GM18868 (cell line): ENCODE results near the gene ATP2B2.
"Not testable (repeated sequence)": the region's sequence is repeated elsewhere in the genome, so short reads cannot be mapped to it uniquely, and the experiment has no call there.

Experiments used
- ATAC-seq: cut with Tn5 transposase; IDR thresholded peaks from one replicate; pipeline ENCODE4 v1.9.1; 2021; ENCODE audit warnings: mild to moderate bottlenecking, moderate library complexity; ENCODE audit not compliant: unreplicated experiment

The ATP2B2 gene

DNA sequence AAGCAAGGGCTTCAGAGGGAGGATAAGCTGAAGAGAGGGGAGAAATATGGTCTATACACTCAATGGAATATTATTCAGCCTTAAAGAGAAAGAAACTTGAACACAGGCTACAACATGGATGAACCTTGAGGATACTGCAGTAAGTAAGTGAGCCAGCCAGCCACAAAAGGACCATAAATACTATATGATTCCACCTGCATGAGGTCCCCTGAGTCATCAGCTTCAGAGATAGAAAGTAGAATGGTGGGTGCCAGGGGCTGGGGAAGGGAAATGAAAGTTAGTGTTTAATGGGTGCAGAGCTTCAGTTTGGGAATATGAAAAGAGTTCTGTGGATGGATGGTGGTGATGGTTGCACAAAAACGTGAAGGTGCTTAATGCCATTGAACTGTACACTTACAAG is 116.0 kb downstream of the ATP2B2 start:
- ATAC-seq, result no peak

DNA sequence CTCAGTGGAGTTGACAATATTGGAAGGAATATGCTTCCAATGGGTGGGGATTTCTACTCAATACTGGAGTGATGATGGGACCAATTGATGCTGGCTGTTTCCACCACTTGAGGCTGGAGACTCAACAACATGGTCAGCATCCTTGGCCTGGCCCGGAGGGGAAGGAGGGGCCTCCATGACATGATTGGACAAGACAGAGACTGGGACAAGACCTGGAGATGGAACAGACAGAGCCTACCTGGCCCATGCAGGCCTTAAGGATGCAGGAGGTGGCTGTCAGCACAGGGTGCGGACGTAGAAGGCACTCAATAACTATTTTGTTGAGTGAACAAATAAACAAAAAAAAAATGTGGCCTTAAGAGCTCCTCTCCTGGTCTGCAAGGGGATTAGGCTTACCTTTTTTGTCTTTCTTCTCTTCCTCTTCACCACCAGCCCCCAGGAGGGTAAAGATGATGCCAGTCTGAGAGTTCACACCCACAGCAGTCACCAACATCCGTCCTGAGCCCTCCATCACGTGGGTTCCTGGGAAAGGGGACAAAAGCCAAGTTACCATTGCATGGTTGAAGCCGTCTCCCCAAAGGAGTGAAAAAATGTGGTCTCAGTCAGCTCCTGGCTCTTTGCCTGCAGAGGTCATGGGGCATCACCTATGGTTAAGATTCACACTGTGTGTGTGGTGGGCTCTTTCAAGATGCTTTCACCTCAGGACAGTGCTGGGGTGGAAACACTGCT is 117.3 kb downstream of the ATP2B2 start:
- ATAC-seq, result no peak

DNA sequence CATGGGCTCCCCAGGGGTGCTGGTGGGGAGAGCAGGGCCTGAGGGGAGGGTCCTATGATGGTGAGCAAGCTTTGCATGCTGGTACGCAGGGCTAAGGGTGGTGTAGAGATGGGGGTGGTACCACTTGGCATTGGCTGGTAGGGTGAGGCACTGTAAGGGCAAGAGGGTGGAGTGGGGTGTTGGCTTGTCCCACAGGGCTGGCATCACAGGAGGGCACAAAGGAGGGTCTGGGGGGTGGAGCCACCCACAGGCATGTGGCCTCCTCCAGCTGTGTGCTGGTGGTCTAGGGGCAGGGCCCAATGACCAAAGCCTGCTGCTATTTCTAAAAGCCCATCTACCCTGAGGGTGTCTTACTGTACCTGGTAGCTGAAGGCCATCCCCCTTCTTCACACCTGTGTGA is 119.3 kb downstream of the ATP2B2 start:
- no peak for ATAC-seq

DNA sequence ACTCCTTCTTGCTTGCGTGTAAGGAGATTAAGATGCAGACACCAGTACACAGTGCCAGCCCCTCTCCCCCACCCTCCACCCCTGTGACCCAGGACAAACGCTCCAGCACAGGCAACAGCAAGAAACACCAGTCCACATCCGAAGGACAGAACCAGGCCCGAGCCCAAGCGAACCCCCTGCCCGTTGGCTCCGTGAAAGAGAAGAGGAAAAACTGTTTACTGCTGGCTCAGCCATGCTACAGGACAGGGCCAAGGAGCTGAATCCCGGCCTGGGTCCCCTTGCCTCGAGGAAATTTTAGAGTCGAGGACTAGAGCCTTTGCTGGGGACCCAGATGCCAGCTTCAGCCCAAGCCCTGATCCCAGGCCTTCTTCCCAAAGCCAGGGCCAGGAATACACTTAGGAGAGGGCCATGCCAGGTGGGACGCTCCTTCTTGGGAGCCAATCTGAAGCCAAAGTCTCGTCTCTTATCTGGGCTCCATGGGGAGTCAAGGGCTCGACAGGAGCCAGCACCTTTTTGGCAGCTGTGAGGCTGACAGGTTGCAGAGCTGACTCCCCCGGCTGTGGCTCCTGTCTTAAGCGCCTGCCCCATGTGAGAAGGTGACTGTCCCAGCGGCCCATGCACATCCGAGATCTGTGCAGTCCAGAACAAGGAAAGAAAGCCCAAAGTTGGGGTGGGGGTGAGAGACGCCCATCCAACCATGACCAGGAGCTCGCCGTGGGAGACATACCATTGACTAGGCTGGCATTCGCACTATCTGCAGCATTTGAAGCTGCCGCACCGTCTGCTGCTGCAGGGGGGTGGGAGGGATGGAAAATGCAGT is 120.6 kb downstream of the ATP2B2 start:
- no peak for ATAC-seq

DNA sequence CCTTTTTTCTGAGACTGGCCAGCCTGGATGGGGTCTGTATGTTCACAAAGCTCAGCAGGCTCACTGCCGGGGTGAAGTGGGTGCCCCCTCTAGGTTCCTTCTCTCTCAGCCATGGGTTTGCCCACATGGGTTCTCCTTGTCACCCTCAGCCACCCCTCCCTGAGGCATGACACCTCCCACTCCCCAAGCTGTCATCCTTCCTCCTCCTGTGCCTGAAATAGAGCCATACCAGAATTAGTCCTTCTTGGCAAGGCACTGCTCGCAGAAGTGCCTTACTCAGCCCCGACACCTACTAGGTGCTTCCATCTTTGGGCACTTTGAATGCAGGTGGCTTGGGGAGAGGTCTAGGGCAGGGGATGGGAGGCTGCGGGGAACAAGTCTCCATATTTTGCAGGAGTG is 121.5 kb downstream of the ATP2B2 start:
- no peak for ATAC-seq

DNA sequence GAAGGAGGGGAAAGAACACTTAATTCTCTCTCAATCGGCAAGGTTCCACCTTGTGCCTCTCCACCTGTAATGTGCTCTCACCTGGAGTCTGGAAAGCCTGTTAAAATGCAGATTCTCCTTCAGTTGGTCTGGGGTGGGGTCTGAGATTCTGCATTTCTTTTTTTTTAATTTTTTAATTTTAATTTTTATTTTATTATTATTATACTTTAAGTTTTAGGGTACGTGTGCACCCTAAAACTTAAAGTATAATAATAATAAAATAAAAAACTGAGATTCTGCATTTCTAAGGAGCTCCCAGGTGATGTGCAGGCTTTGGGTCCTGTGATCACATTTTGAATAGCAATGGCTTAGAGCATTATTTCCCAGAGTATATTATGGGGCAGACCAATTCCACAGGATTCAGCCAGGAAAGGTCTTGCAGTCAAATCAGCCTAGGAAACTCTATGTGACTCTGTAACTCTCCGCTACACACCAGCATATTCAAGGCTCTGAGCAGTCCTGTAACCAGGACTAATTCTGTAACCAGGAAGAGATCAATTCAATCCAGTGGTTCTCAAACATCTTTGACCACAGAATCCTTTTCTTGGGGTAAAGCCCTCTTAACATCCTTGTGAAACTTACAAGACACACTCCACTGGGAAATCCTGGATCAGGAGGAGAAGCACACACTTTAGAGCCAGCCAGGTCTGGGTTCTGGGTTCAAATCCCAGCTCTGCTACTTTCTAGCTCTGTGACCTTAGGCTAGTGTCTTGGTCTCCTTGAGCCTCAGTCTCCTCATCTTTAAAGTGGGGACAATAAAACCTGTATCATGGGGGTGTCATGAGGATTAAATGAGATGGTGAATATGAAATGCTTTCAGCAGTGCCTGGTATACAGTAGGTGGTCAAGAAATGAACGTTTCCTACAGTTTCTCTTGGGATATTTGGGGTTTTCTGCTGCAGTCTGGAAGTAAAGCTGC is 122.2 kb downstream of the ATP2B2 start:
- ATAC-seq, result no peak

DNA sequence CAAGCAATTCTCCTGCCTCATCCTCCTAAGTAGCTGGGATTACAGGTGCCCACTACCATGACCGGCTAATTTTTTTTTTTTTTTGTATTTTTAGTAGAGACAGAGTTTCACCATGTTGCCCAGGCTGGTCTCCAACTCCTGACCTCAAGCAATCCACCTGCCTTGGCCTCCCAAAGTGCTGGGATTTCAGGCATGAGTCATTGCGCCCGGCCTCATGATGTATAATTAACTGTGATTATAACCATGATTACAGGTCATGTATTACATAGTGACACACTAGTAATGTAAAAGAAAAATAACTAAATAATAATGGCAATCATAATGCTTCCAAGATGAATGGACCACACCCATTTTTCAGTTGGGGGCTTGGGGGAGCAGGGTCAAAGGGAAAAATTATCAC is 122.9 kb downstream of the ATP2B2 start:
- ATAC-seq, result not testable (repeated sequence)

DNA sequence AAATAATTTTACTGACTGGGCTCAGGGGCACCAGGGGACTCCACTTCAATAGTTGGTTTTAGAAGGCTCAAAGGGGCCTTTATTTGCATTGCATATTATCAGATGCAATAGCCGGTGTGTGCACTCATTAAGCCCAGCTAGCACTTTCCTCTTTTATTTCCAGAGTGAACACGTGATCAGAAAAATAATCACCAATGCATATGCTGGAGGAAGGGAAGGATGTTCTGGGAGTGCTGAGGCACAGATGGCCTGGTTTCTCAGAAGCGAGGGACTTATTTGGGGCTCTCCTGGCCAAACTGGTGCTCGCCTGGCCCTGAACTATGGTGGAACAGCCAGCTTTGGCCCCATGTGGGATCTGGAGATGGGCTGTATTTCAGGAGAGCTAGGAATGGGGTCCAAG is 124.0 kb downstream of the ATP2B2 start:
- ATAC-seq, result no peak

DNA sequence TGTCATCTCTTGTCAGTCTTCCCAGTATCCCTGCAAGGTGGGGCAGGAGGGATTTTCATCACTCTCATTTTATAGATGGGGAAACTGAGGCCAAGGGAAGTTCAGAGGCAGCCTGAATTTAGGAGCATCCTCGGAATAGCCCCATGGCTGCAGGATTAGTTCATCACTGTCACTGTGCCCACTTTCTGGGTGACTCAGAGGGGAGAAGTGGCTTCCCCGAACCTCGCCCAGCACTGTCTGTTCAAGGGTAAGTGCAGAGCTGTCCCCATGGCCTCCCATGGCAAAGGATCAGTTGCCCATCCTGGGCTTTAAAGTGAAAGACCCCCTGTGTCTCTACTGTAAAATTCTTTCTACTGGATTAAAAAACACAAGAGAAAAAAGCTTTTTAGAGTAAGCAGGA is 124.5 kb downstream of the ATP2B2 start:
- no peak for ATAC-seq

DNA sequence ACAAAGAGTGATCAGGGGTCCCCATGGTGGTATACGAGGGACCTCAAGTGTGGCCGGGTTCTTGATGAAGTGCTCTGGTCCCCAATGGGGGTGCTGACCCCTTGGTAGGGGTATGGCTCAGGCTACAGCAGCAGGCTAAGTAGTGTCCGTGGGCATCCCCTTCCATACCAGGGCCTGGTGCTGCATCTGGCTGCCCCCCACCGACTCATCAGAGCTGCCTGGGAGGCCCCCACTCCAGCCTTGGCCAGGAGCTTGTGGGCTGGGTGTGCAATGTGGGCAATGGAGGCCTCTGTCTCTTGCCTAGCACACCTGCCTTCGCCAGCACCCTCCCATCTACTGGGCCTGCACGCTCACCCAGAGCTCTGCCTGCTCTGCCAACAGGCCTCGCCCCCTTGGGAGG is 125.4 kb downstream of the ATP2B2 start:
- no peak for ATAC-seq

DNA sequence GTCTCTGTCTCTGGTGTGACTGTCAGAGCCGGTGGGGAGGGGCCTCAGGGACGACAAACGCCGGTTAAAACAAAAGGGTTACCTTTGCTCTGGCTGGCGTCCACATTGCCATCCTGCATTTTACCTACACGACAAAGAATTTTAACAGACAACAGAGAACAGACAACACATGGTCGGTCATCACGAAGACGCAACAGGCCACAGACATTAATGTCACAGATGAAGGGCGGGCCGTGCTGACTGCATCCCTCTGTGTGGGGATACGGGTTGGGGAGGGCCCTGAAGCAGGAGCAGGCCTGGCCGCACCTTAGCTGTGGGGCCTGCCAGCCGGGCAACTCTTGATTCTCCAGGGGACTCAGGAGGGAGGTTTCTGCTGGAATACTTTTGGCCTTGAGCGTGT is 126.2 kb downstream of the ATP2B2 start:
- ATAC-seq, result no peak

DNA sequence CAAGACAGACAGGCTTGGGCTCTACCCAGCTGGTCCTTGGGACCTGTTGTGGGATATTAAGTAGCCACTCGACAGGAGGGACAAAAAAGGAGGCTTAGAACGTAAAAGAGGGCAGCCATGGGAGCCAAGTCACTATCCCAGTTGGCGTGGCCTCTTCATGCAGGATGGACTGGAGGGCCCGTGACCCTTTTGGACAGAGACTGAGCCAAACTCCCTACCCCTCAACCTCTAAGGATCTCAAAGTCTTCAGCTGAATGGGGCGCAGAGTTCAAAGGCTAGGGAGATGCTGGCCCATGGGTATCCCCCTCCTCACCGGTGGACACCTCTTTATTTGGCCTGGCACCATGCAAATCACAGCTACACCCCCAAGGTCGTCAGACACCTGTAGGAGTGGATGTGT is 126.6 kb downstream of the ATP2B2 start:
- no peak for ATAC-seq

DNA sequence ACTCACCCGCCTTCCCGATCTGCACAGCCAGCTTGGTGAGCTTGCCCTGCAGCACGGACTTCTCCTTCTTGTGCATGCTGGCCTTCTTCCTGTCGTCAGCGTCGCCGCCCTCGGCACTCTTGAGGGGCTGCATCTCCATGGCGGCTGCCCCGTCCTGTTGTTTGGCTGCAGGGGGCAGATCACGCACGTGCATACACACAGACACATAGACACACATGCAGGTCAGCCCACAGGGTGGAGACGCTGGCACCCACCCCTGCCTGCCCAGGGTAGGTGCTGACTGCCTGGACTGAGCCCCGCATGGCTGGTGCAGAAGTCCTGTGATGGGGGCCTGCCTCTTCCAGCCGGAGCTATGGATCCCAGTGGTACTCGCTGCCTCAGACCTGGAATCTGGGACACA is 127.1 kb downstream of the ATP2B2 start:
- ATAC-seq, result no peak

DNA sequence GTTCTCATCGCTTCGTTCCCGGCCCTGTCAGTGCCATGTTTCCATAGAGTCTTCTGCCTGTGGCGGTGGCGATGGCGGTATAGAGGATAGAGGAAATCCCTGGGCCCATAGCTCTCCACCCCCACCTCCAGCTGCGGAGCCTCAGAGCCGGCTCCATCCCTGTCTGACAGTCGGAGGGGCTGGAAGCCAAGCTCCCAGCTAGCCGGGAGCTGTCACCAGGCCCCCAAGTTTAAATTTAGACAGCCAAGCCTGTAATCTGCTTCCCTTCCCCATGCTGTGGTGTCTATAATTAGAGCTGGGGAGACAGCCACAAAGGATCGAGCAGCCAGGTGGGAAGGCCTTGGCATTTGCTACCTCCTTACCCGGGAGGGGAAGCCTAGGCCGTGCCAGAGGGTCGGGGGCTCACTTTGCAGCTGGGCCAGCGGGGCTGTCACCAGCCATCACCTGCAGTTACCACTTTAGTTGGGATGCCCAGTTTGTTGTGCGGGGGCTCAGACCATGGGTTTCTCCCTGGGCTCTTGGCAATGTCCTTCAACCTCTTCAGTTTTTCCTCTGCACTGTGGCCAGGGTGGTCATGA is 128.1 kb downstream of the ATP2B2 start:
- no peak for ATAC-seq

DNA sequence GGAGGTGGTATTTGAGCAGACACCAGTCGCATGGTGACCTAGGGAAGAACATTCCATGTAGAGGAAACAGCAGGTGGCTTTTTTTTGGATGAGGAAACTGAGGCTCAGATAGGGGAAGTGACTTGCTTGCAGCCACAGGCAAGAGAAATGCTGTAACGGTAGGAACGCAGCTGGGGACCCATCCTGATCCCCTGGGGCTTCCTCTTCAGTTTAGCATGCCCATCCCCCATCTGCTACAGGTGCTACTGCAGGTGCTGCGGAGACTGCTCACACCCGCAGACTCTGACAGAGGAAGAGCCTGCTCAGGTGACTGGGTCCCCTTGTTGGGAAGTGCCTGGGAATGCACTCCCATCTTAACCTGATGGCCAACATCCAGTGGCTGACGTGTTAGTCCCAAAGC is 129.0 kb downstream of the ATP2B2 start:
- ATAC-seq, result no peak

DNA sequence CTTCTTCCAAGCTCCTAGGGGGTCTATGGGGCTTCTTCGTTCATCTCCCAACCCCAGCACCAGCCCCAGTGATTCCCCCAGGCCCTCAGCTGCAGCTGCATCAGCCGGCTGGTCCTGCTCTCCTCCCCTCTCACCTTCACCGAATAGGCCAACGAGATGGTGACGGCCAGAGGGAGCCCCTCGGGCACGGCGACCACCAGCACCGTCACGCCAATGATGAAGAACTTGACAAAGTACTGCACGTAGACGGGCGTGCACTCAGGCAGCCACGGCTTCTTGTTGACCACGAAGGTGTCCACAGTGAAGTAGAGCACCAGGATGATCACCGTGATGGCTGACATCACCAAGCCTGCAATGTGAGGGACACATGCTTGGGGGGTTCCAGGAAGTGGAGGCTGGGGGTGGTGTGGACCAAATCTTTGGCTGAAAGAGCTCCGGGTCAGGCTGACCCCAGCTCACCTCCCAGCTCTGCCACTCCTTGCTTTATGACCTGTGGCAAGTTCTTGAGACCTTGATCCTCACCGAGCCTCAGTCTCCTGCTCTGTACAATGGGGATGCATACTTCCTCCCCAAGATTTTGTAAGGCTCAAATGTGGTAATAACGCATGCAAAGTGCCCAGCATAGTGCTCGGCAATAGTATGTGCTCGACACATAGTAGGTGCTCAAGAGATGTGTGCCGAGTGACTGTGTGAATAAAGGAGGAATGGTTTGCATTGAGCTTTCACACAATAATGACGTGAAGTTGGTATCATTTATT is 129.9 kb downstream of the ATP2B2 start:
- ATAC-seq, result no peak

DNA sequence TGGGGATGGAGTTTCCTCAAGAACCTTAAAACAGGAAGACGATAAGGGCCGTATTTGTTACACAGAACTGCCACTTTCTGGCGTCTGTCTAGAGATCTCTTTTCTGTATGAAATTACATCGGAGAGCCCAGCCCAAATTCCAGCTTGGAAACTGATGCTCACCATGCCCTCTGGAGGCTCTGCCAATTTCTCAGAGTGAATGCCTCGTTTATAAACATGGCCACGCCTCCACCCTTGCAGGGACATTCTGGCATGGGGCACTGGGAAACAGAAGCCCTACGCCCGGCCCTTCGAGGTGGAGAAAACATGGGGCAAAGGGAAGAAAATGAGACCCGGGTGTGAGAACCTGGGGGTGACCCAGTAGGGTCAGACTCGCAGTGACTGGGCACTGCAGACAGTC is 131.1 kb downstream of the ATP2B2 start:
- no peak for ATAC-seq

DNA sequence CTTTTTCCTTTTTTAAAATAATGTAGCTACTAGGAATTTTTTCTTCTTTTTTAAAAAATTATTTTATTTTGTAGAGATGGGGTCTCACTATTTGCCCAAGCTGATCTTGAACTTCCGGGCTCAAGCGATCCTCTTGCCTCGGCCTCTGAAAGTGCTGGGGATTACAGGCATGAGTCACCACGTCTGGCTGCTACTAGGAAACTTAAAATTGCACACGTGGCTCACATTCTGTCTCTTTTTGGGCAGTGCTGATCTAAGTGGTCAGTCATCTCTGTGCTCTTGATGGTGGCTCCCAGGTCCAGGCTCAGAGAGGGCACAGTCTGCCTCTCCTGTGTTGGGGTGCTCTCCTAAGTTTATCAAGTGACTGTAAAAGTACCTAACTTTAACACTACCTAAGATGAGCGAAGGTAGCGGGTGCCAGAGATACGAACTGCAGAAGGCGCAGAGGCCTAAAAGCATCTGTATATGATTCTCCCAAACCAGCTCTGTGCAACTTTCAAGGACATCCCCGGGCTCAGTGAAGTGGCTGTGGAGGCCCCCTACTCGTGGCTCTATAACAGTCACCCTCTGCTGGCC is 131.6 kb downstream of the ATP2B2 start:
- no peak for ATAC-seq

DNA sequence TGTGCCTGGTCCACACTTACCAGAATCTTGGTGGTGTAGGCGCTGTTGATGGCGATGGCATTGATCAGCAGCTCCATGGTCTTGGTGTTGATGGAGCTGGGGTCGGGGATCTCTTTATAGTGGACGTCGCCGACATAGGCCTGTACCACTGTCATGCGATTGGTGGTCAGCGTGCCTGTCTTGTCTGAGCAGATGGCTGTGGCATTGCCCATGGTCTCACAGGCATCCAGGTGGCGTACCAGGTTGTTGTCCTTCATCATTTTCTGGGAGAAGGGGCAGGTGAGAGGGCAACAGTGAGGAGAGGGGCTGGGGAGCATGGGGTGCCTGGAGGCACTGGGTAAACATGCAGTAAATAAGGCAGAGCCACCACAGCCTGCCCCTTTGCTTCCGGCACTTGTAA is 133.6 kb downstream of the ATP2B2 start:
- ATAC-seq, result no peak

DNA sequence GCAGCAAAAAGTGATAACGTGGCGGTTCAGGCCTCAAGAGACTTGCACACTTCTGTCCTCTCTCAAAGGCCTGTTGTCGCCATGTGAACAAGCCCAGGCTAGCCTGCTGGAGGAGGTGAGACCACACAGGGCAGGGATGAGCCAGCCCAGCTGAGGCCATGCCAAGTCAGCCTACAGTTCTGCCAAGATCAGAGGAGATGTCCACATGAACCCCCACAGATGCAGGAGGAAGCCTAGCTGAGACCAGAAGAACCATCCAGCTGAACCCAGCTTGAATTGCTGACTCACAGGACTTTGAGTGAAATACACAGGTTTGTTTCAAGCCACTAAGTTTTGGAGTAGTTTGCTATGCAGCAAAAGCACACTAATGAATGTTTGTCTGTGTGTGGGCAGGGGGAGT is 134.2 kb downstream of the ATP2B2 start:
- no peak for ATAC-seq
